Nephron (organoid): ENCODE data around the gene RNF14.

Experiments used
- H3K27ac Mint-ChIP-seq, 3 experiments: 2 replicates each; pipeline ENCODE4 v1.8.0; 2020; ENCODE audit warnings: mixed read lengths in 3 of 3, mild to moderate bottlenecking in 2 of 3, moderate library complexity in 1 of 3
- H3K27me3 Mint-ChIP-seq: 2 replicates; pipeline ENCODE4 v1.8.0; 2021; ENCODE audit warnings: low read depth, mild to moderate bottlenecking, moderate library complexity, mixed read lengths
- H3K36me3 Mint-ChIP-seq: 2 replicates; pipeline ENCODE4 v1.8.0; 2020; ENCODE audit warnings: low read depth, mixed read lengths
- H3K4me1 Mint-ChIP-seq: 2 replicates; pipeline ENCODE4 v1.8.0; 2020; ENCODE audit warnings: mixed read lengths
- H3K4me3 Mint-ChIP-seq, 3 experiments: 2 replicates each; pipeline ENCODE4 v1.8.0; 2020; ENCODE audit warnings: mild to moderate bottlenecking in 3 of 3, mixed read lengths in 3 of 3, moderate library complexity in 2 of 3
- H3K9me3 Mint-ChIP-seq: 2 replicates; pipeline ENCODE4 v1.8.0; 2020; ENCODE audit warnings: mixed read lengths
- TF ChIP-seq, protein P1 (sequence below), 3 experiments: fragments of 200-600 bp; sonication (generic); IDR thresholded peaks; one replicate each; pipeline ENCODE4 v1.5.0; 2021; ENCODE audit warnings: antibody characterized with exemption in 3 of 3; ENCODE audit not compliant: unreplicated experiment in 3 of 3

The RNF14 gene

DNA sequence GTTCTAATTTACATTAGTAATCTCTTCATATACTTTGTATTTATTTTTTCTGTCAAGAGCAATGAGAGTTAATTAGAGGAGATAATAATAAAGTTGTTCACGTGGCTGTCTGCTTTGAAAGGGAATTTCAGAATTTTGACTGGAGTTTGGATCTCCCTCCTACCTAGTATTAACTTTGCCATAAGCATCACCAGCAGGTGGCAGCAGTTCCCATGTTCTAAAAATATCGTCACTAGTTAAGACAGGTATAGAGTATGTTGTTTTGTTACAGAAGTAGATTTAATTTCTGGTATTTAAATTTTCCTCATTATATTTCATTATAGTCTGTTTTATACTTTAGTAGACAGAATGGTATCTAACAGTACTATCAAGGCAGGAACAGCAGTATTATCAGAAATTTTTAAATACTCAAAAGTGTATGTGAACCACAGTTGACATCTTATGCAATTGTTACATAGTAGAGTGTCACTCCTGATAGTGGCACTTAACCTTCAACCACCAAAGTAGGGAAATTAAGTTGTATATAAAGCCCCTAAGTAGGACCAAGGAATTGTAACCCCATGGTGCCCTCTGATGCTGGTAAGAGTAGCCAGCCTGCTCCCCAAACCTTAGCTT is 23.6 kb downstream of the RNF14 start:
- no peak overlapping the region for H3K4me3 Mint-ChIP-seq
- TF ChIP-seq, protein P1, sequence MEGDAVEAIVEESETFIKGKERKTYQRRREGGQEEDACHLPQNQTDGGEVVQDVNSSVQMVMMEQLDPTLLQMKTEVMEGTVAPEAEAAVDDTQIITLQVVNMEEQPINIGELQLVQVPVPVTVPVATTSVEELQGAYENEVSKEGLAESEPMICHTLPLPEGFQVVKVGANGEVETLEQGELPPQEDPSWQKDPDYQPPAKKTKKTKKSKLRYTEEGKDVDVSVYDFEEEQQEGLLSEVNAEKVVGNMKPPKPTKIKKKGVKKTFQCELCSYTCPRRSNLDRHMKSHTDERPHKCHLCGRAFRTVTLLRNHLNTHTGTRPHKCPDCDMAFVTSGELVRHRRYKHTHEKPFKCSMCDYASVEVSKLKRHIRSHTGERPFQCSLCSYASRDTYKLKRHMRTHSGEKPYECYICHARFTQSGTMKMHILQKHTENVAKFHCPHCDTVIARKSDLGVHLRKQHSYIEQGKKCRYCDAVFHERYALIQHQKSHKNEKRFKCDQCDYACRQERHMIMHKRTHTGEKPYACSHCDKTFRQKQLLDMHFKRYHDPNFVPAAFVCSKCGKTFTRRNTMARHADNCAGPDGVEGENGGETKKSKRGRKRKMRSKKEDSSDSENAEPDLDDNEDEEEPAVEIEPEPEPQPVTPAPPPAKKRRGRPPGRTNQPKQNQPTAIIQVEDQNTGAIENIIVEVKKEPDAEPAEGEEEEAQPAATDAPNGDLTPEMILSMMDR (IDR thresholded peaks at IDR 0.05; ENCODE audit: unreplicated experiment in 3 of 3) = peak; percentile 78 to 87 (median 80)
- peaks cover 51% of the 10 kb centered on the region for H3K36me3 Mint-ChIP-seq
- no peaks in the 10 kb centered on the region for H3K27me3 Mint-ChIP-seq
- H3K4me1 Mint-ChIP-seq = no peaks in the 10 kb centered on the region
- no peak overlapping the region for H3K27ac Mint-ChIP-seq
- no peaks in the 10 kb centered on the region for H3K9me3 Mint-ChIP-seq

DNA sequence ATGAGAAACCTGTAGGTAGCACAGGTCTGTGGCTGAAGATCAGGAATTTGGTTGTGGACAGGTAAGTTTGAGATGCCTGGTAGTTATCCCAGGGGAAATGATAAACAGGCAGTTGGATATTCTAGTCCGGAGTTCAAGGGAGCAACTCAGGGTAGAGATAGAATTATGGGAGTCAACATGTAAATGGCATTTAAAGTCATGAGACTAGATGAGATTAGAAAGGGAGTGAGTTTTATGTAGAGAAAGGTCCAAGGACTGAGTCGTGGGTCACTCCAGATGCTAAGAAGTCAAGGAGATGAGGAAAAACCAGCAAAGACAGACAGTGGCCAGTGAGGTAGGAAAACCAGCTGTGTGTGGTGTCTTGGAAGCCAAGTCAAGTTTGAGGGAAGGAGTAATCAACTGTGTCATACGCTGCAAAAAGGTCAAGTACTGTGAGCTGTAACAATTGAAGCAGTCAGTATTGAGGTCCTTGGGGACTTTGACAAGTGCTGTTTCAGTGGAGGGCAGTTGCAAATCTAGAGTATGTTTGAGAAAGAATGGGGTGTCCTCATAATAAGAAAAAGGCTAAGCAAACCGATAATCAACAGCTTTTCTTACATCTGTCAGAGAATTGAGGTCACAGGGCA is 25.7 kb downstream of the RNF14 start:
- Mint-ChIP-seq H3K4me3 (no peak overlapping the region), H3K36me3 (peaks cover 60% of the 10 kb centered on the region), H3K9me3 (no peaks in the 10 kb centered on the region), H3K27me3 (no peaks in the 10 kb centered on the region), H3K27ac (no peak overlapping the region), H3K4me1 (no peaks in the 10 kb centered on the region)
- TF ChIP-seq, protein P1 (IDR thresholded peaks at IDR 0.05; ENCODE audit: unreplicated experiment in 3 of 3) = no peak

DNA sequence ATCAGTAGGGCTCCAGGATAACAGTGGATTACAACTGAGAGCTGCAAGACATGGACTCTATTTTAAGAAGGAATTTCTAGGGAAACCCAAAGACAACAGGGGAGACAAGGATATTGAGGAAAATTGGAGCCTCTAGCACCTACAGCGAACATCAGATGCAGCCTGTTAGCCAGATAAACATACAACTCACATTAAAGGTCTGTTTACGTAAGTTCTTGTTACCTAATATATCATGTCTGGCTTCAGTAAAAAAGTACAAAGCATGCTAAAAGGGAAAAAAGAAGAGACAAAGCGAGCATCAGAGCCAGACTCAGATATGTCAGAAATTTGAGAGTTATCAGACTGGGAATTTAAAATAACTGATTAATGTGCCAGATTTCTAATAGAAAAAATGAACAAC is 26.8 kb downstream of the RNF14 start:
- Mint-ChIP-seq H3K36me3 (peaks cover 69% of the 10 kb centered on the region), H3K4me1 (no peaks in the 10 kb centered on the region), H3K27me3 (no peaks in the 10 kb centered on the region), H3K9me3 (no peaks in the 10 kb centered on the region), H3K27ac (no peak overlapping the region), H3K4me3 (no peak overlapping the region)
- TF ChIP-seq, protein P1 (IDR thresholded peaks at IDR 0.05; ENCODE audit: unreplicated experiment in 3 of 3) = no peak

DNA sequence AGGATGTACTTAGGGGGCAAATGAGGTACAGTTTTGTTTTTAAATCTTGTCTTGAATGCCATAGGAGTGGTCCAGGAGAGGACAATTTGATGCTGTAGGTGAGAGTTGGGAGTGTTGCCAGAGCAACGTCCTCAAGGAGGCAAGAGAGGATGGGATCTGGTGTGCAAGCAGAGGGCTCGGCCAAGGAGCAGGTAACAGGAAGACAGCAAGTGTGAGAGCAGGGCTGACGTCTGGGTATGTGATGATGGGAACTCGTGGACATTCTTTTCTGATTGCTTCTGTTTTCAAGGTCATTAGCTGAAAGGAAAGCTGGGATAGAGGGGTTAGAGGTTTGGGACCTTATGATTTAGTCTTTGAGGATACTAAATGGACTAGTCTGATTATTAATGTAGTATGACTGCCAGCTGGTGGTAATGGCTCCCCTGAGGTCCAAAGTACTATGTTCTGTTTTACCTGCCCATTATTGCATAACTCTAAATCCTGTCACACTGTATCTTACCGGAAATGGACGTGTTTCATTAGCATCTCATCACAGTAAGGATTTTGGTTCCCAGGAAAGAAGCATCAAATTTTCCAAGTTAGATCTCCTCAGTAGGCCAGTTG is 28.6 kb downstream of the RNF14 start:
- TF ChIP-seq, protein P1 (IDR thresholded peaks at IDR 0.05; ENCODE audit: unreplicated experiment in 3 of 3) = no peak
- Mint-ChIP-seq H3K4me1 (no peaks in the 10 kb centered on the region), H3K27ac (no peak overlapping the region), H3K36me3 (peaks cover 74% of the 10 kb centered on the region), H3K27me3 (no peaks in the 10 kb centered on the region), H3K4me3 (no peak overlapping the region), H3K9me3 (no peaks in the 10 kb centered on the region)

DNA sequence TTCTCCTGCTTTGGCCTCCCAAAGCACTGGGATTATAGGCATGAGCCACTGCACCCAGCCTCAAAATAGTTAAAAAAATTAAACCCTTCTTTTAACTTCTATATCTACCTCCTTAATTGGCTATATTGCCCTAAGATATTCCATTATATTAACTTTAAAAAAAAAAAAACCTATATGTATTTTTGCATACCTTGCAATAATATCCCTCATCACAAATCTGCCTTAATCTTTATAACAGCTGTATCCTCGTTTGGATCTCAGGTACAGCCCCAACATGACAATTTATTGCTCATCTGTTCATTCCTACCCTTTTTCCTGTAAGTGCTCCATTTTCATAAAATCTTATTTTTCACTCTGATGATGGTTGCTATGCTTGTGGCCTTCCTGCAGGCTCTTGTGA is 31.3 kb downstream of the RNF14 start:
- Mint-ChIP-seq H3K36me3 (peaks cover 65% of the 10 kb centered on the region), H3K9me3 (no peaks in the 10 kb centered on the region), H3K4me3 (no peak overlapping the region), H3K27me3 (no peaks in the 10 kb centered on the region), H3K4me1 (no peaks in the 10 kb centered on the region), H3K27ac (no peak overlapping the region)
- TF ChIP-seq, protein P1 (IDR thresholded peaks at IDR 0.05; ENCODE audit: unreplicated experiment in 3 of 3) = no peak
